H54 (cell line): Measurements from ENCODE around the gene SLC12A3.
"Not testable (repeated sequence)": the region's sequence is repeated elsewhere in the genome, so short reads cannot be mapped to it uniquely, and the experiment has no call there.

Experiments used
- DNase-seq: peaks from one replicate; pipeline ENCODE4 v3.0.0; 2011; ENCODE audit warnings: low spot score, mixed read lengths; ENCODE audit not compliant: insufficient read length
- FAIRE-seq: peaks from 3 replicates; lab custom pipeline; 2011; peaks lifted over from hg19 to GRCh38; lab: Jason Lieb, UNC
- POLR2A ChIP-seq: IDR thresholded peaks from 2 replicates; pipeline ENCODE4 v1.6.1; 2011; ENCODE audit warnings: low read depth, mild to moderate bottlenecking, low read length

The SLC12A3 gene

GRCh38 chr16:56852401-56852730, 12.6 kb upstream of the SLC12A3 start:
- no peak for TF ChIP-seq POLR2A
- FAIRE-seq (no peak), DNase-seq (no peak)

DNA sequence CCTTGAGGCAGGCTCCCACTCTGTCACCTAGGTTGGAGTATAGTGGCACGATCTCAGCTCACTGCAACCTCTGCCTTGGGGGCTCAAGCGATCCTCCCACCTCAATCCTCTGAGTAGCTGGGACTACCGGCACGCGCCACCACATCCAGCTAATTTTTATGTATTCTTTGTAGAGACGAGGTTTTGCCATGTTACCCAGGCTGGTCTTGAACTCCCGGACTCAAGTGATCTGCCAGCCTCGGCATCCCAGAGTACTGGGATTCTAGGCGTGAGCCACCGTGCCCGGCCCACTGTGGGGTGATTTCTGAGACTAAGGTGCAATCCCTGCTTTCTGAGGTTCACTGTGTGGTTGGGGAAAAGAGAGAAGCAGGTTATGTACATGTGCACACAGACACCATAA, 12.0 kb upstream of the SLC12A3 start:
- FAIRE-seq (no peak), DNase-seq (no peak)
- no peak for TF ChIP-seq POLR2A

DNA sequence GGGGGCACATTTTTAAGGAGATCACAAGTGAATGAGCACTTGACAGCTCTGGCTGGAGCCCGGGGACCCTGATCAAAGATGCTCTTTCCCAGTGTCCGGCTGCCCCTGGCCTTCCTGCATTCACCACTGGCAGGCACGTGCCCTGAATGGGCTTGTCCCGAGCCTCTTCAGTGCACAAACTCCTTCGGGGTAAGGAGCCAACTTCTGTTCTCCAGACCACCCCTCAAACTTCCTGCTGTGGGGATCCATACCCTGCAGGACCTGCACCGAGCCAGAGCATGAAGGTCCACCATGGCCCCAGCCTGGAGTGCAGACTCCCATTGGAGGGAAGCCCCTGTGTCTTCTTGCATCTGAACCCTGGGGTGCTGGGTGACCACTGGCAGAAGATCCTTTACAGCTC, 9.8 kb upstream of the SLC12A3 start:
- no peak for DNase-seq
- no peak for FAIRE-seq

DNA sequence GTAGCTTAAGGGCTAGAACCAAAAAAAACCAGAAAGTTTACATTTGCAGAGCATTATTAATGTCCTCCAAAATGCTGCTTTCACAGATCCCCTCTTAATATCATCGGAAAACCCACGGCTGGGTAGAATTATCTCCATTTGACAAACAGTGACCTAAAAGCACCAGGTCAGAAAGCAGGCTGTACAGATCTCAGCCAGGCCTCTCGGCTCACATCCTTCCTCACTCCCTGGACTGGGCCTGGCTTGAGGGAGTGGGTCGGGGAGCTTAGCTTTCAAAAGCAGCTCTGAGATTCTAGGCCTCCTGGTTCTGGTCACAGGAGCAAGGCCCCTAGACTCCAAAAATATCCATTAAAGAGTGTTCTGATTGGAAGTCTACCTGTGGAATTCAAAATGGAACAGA, 9.1 kb upstream of the SLC12A3 start:
- DNase-seq (no peak), FAIRE-seq (no peak)
- TF ChIP-seq POLR2A = no peak

More for the DNA sequence above, 9.8 kb upstream of the SLC12A3 start:
- TF ChIP-seq POLR2A = no peak

GRCh38 chr16:56856876-56857447, 8.0 kb upstream of the SLC12A3 start:
- DNase-seq = no peak
- no peak for TF ChIP-seq POLR2A
- FAIRE-seq = no peak

GRCh38 chr16:56858374-56858773, 6.6 kb upstream of the SLC12A3 start:
- FAIRE-seq (no peak), DNase-seq (no peak)
- TF ChIP-seq POLR2A = no peak

GRCh38 chr16:56859636-56860035, 5.4 kb upstream of the SLC12A3 start:
- TF ChIP-seq POLR2A = no peak
- FAIRE-seq (no peak), DNase-seq (no peak)

- DNase-seq (no peak), FAIRE-seq (no peak)
Measured at GRCh38 chr16:56860226-56861020, 4.6 kb upstream of the SLC12A3 start.

GRCh38 chr16:56861092-56861610, 3.9 kb upstream of the SLC12A3 start:
- DNase-seq (no peak), FAIRE-seq (no peak)
- no peak for TF ChIP-seq POLR2A

More at GRCh38 chr16:56860226-56861020, 4.6 kb upstream of the SLC12A3 start:
- no peak for TF ChIP-seq POLR2A

GRCh38 chr16:56861756-56862155, 3.3 kb upstream of the SLC12A3 start:
- no peak for FAIRE-seq
- TF ChIP-seq POLR2A = no peak
- DNase-seq = no peak

GRCh38 chr16:56862776-56863175, 2.2 kb upstream of the SLC12A3 start:
- no peak for DNase-seq
- TF ChIP-seq POLR2A = no peak

DNA sequence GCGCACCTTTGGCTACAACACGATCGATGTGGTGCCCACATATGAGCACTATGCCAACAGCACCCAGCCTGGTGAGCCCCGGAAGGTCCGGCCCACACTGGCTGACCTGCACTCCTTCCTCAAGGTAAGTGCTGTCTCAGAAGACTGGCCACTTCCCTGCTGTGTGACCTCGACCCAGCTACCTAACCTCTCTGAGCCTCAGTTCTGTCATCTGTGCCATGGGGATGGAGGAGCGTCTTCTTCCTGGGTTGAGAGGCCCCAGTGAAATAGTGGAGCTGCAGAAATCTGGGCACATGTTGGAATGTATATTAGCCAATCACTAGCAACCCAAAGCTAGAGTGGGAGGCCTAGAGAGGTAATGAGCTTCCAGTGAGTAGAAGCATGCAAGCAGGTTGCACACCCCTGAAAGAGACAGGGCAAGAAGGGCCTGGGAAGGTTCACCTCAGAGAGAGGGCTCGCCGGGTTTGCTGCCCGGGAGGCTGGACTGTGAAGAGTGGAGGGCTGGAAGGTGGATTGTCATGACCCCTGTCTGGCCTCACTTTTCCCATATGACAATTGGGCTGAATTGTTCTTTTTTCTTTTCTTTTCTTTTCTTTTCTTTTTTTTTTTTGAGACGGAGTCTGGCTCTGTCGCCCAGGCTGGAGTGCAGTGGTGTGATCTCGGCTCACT, 521 bp downstream of the SLC12A3 start:
- no peak for TF ChIP-seq POLR2A
- no peak for FAIRE-seq
- DNase-seq = no peak

More at GRCh38 chr16:56862776-56863175, 2.2 kb upstream of the SLC12A3 start:
- no peak for FAIRE-seq

DNA sequence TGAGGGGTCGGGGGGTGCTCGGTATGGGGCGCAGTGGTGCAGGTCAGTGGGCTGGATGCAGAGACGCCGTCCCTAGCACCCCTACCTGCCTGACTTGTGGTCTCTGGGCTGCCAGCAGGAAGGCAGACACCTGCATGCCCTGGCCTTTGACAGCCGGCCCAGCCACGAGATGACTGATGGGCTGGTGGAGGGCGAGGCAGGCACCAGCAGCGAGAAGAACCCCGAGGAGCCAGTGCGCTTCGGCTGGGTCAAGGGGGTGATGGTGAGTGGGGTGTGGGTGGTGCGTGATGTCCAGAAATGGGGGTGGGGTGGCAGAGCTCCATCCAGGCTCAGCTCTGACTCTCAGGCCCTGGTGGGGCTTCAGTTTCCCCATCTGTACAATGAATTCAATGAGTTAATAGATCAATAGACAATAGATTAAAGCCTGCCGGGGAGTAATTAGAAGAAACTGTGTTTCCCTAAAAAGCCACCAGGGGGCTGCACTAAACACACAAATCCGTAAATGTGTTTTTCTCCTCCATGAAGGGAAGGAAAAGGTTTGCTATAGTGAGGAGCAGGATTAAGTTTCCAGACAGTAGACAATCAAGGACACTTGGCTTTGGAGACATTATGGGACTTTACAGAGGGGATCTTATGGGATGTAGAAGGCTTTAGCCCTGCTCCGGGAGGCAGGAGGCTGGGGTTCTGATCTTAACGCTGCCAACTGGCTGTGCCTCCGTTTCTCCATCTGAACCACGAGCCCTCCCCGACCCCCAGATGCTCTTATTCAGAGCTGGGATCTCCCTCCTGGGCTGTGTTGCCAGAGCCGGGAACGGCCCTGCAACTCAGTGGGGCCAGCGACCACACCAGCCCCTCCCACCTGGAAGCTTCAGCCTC, 2.2 kb downstream of the SLC12A3 start:
- TF ChIP-seq POLR2A = no peak
- FAIRE-seq (no peak), DNase-seq (peak; percentile 54)

DNA sequence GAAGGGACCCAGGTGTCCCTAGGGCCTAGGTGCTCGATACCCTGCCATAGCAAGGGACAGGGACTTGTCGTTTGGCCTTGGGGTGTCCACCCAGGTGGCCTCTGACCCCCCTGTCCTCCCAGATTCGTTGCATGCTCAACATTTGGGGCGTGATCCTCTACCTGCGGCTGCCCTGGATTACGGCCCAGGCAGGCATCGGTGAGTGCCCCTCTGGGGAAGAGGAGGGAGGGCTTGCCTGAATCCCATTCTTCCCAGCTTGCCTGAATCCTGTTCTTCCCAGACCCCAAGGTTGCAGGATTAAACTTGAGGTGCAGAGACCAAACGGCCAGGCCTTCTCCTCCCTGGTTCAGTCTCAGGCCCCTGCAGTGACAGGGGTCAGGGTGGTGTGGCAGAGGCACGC, 3.2 kb downstream of the SLC12A3 start:
- TF ChIP-seq POLR2A = no peak
- FAIRE-seq (no peak), DNase-seq (no peak)

DNA sequence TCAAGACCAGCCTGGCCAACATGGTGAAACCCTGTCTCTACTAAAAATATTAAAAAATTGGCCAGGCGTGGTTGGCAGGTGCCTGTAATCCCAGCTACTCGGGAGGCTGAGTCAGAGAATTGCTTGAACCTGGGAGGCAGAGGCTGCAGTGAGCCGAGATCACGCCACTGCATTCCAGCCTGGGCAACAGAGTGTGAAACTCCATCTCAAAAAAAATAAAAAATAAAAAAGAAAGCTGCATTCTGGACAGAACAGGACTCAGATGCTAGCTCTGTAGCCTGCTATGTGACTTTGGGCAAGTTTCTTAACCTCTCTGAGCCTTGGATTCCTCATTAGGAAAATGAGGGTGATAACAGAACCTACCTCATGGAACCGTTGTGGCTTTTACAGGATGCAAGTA, 3.8 kb downstream of the SLC12A3 start:
- DNase-seq, FAIRE-seq: not testable (repeated sequence)
